Bronchial epithelial cell (primary cell): ENCODE data around the gene RESF1. TPM values are rescaled to one million over a fixed set of nuclear protein-coding genes. Genes with fewer than 3 reads are reported as not detected.

Source experiments
- DNase-seq: peaks from one replicate; pipeline ENCODE4 v3.0.0-alpha.2; 2010; ENCODE audit warnings: low read depth
- FAIRE-seq: peaks from 2 replicates; lab custom pipeline; 2011; peaks lifted over from hg19 to GRCh38; lab: Jason Lieb, UNC
- H3K27me3 ChIP-seq: 2 replicates; pipeline ENCODE4 v1.5.1; 2011; ENCODE audit warnings: low read length; ENCODE audit not compliant: control insufficient read depth, insufficient read depth
- H3K36me3 ChIP-seq: 2 replicates; pipeline ENCODE4 v1.5.1; 2011; ENCODE audit warnings: low read length; ENCODE audit not compliant: control insufficient read depth, insufficient read depth
- H3K4me3 ChIP-seq: 2 replicates; pipeline ENCODE4 v1.5.1; 2011; ENCODE audit warnings: mild to moderate bottlenecking, low read depth, low read length, control low read depth
- CTCF ChIP-seq: IDR thresholded peaks from 2 replicates; pipeline ENCODE4 v1.5.1; 2011; ENCODE audit warnings: mild to moderate bottlenecking, moderate library complexity, low read length, control low read depth, inconsistent platforms; ENCODE audit not compliant: insufficient read depth, severe bottlenecking
- total RNA-seq: library from RNA; depleted of rRNA; stranded (reverse); fragments of >200 nt; gene quantifications from 2 replicates; pipeline ENCODE4 v1.2.1, GENCODE V29; 2014

The RESF1 gene
- total RNA-seq, 1 donor from 2014 or later, result 15.3 TPM

GRCh38 chr12:31950088-31950487 lies 9.1 kb upstream of the RESF1 start:
- DNase-seq (no peak), FAIRE-seq (no peak)
- H3K27me3 ChIP-seq, result no peaks in the 10 kb centered on the region
- TF ChIP-seq CTCF, result no peak
- no peaks in the 10 kb centered on the region for H3K36me3 ChIP-seq
- H3K4me3 ChIP-seq, result no peak overlapping the region

- no peak for TF ChIP-seq CTCF
- FAIRE-seq, result no peak
- DNase-seq, result no peak
- H3K36me3 ChIP-seq, result no peaks in the 10 kb centered on the region
- H3K4me3 ChIP-seq, result no peak overlapping the region
- H3K27me3 ChIP-seq, result no peaks in the 10 kb centered on the region
These were observed 8.7 kb upstream of the RESF1 start for GRCh38 chr12:31950492-31950891.

- DNase-seq (no peak), FAIRE-seq (no peak)
- no peak for TF ChIP-seq CTCF
- Histone ChIP-seq H3K27me3 (no peaks in the 10 kb centered on the region), H3K36me3 (no peaks in the 10 kb centered on the region), H3K4me3 (no peak overlapping the region)
These were observed 8.2 kb upstream of the RESF1 start for GRCh38 chr12:31951008-31951407.

GRCh38 chr12:31951939-31952338 lies 7.3 kb upstream of the RESF1 start:
- Histone ChIP-seq H3K4me3 (no peak overlapping the region), H3K36me3 (no peaks in the 10 kb centered on the region), H3K27me3 (no peaks in the 10 kb centered on the region)
- no peak for TF ChIP-seq CTCF
- FAIRE-seq, result no peak
- no peak for DNase-seq

GRCh38 chr12:31952418-31952817 lies 6.8 kb upstream of the RESF1 start:
- TF ChIP-seq CTCF, result no peak
- H3K27me3 ChIP-seq, result no peaks in the 10 kb centered on the region
- FAIRE-seq, result no peak

More at GRCh38 chr12:31952418-31952817, 6.8 kb upstream of the RESF1 start:
- DNase-seq, result no peak
- Histone ChIP-seq H3K36me3 (no peaks in the 10 kb centered on the region), H3K4me3 (no peak overlapping the region)
